Naive B cell (primary cell): ENCODE results near the gene ZNF202. TPM values are rescaled to one million over a fixed set of nuclear protein-coding genes. Genes with fewer than 3 reads are reported as not detected.

ENCODE experiments used
- polyA plus RNA-seq, 6 donors: library from polyadenylated mRNA; unstranded; fragments of 300-500 nt; fragmentation: Illumina TruSeq; gene quantifications; one replicate each; pipeline ENCODE4 v1.2.3, GENCODE V29; 2021; ENCODE audit warnings: low read depth in 6 of 6

ZNF202 gene
- polyA plus RNA-seq, 6 donors from 2014 or later = 6.3 to 16.4 (median 8.8) TPM; not detected in 1

Other genes with a start within 250 kb of the ZNF202 start
- gene SCN3B, start 87.0 kb downstream of the ZNF202 start, polyA plus RNA-seq = under 1 TPM in 1 of 6 donors, not detected in 5; 0.10 TPM
- not detected for gene OR6X1, start 12.9 kb upstream of the ZNF202 start, polyA plus RNA-seq
- not detected for gene OR6M1, start 64.7 kb upstream of the ZNF202 start, polyA plus RNA-seq
- gene TMEM225, start 144.0 kb upstream of the ZNF202 start, polyA plus RNA-seq = not detected
- not detected for gene OR8D4, start 160.5 kb upstream of the ZNF202 start, polyA plus RNA-seq
- gene OR4D5, start 198.0 kb upstream of the ZNF202 start, polyA plus RNA-seq = not detected
- gene OR6T1, start 202.2 kb upstream of the ZNF202 start, polyA plus RNA-seq = not detected
- gene OR10S1, start 236.1 kb upstream of the ZNF202 start, polyA plus RNA-seq = not detected